ENCODE data around the gene KRT2.

KRT2 gene

DNA sequence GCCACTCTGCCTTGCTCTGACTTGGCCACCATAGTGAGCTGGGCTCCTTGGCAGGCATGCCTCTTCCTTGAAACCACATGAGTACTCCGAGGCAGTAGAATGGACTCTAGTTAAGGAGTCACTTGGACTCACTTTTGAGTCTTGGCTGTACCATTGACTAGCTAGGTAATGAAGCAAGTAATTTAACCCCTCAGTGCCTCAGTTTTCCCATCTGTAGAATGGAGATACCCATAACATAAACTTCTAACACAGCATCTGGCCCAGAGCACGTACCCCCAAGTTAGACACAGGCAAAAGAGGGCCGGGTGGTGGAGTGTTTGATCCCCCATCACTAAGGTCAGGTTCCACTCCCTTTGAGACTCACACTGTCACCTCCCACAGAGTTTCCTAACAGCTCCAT lies 43.0 kb upstream of the KRT2 start (continued):
- TF ChIP-seq, protein P1, sequence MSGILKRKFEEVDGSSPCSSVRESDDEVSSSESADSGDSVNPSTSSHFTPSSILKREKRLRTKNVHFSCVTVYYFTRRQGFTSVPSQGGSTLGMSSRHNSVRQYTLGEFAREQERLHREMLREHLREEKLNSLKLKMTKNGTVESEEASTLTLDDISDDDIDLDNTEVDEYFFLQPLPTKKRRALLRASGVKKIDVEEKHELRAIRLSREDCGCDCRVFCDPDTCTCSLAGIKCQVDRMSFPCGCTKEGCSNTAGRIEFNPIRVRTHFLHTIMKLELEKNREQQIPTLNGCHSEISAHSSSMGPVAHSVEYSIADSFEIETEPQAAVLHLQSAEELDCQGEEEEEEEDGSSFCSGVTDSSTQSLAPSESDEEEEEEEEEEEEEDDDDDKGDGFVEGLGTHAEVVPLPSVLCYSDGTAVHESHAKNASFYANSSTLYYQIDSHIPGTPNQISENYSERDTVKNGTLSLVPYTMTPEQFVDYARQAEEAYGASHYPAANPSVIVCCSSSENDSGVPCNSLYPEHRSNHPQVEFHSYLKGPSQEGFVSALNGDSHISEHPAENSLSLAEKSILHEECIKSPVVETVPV (CRISPR knock-in tag; IDR thresholded peaks at IDR 0.05), result no peak
- no peak for TF ChIP-seq GLIS3 (CRISPR knock-in tag; IDR thresholded peaks at IDR 0.05)
- TF ChIP-seq, protein P2, sequence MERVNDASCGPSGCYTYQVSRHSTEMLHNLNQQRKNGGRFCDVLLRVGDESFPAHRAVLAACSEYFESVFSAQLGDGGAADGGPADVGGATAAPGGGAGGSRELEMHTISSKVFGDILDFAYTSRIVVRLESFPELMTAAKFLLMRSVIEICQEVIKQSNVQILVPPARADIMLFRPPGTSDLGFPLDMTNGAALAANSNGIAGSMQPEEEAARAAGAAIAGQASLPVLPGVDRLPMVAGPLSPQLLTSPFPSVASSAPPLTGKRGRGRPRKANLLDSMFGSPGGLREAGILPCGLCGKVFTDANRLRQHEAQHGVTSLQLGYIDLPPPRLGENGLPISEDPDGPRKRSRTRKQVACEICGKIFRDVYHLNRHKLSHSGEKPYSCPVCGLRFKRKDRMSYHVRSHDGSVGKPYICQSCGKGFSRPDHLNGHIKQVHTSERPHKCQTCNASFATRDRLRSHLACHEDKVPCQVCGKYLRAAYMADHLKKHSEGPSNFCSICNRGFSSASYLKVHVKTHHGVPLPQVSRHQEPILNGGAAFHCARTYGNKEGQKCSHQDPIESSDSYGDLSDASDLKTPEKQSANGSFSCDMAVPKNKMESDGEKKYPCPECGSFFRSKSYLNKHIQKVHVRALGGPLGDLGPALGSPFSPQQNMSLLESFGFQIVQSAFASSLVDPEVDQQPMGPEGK (CRISPR knock-in tag; IDR thresholded peaks at IDR 0.05; ENCODE audit: borderline replicate concordance), result no peak
- TF ChIP-seq ISL1 (CRISPR knock-in tag; IDR thresholded peaks at IDR 0.05), result no peak
- TF ChIP-seq ARNTL (CRISPR knock-in tag; IDR thresholded peaks at IDR 0.05; ENCODE audit: borderline replicate concordance, low read depth), result no peak
- TF ChIP-seq RARB (CRISPR knock-in tag; IDR thresholded peaks at IDR 0.05), result no peak

GRCh38 chr12:52694151-52694550 lies 42.1 kb upstream of the KRT2 start:
- no peak for ATAC-seq

More at GRCh38 chr12:52694151-52694550, 42.1 kb upstream of the KRT2 start:
- TF ChIP-seq TOX (CRISPR knock-in tag; IDR thresholded peaks at IDR 0.05; ENCODE audit: borderline replicate concordance), result no peak
- no peak for TF ChIP-seq ARNTL (CRISPR knock-in tag; IDR thresholded peaks at IDR 0.05; ENCODE audit: borderline replicate concordance, low read depth)
- TF ChIP-seq RARB (CRISPR knock-in tag; IDR thresholded peaks at IDR 0.05), result no peak
- TF ChIP-seq ZNF70 (CRISPR knock-in tag; IDR thresholded peaks at IDR 0.05), result no peak
- TF ChIP-seq, protein P2 (CRISPR knock-in tag; IDR thresholded peaks at IDR 0.05; ENCODE audit: borderline replicate concordance), result no peak
- no peak for TF ChIP-seq GLIS3 (CRISPR knock-in tag; IDR thresholded peaks at IDR 0.05)
- no peak for TF ChIP-seq CSDC2 (CRISPR knock-in tag; IDR thresholded peaks at IDR 0.05)
- TF ChIP-seq BACH2 (CRISPR knock-in tag; IDR thresholded peaks at IDR 0.05; ENCODE audit: borderline replicate concordance), result no peak
- no peak for TF ChIP-seq SNAI2 (CRISPR knock-in tag; IDR thresholded peaks at IDR 0.05)
- TF ChIP-seq, protein P3, sequence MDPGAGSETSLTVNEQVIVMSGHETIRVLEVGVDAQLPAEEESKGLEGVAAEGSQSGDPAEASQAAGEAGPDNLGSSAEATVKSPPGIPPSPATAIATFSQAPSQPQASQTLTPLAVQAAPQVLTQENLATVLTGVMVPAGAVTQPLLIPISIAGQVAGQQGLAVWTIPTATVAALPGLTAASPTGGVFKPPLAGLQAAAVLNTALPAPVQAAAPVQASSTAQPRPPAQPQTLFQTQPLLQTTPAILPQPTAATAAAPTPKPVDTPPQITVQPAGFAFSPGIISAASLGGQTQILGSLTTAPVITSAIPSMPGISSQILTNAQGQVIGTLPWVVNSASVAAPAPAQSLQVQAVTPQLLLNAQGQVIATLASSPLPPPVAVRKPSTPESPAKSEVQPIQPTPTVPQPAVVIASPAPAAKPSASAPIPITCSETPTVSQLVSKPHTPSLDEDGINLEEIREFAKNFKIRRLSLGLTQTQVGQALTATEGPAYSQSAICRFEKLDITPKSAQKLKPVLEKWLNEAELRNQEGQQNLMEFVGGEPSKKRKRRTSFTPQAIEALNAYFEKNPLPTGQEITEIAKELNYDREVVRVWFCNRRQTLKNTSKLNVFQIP (CRISPR knock-in tag; IDR thresholded peaks at IDR 0.05; ENCODE audit: borderline replicate concordance, low read depth), result no peak
- TF ChIP-seq ZC3H10 (CRISPR knock-in tag; IDR thresholded peaks at IDR 0.05), result no peak
- no peak for TF ChIP-seq ZFP30 (CRISPR knock-in tag; IDR thresholded peaks at IDR 0.05)
- TF ChIP-seq, protein P4, sequence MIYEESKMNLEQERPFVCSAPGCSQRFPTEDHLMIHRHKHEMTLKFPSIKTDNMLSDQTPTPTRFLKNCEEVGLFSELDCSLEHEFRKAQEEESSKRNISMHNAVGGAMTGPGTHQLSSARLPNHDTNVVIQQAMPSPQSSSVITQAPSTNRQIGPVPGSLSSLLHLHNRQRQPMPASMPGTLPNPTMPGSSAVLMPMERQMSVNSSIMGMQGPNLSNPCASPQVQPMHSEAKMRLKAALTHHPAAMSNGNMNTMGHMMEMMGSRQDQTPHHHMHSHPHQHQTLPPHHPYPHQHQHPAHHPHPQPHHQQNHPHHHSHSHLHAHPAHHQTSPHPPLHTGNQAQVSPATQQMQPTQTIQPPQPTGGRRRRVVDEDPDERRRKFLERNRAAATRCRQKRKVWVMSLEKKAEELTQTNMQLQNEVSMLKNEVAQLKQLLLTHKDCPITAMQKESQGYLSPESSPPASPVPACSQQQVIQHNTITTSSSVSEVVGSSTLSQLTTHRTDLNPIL (CRISPR knock-in tag; IDR thresholded peaks at IDR 0.05; ENCODE audit: low read depth), result no peak
- no peak for TF ChIP-seq ZFP3 (CRISPR knock-in tag; IDR thresholded peaks at IDR 0.05)
- TF ChIP-seq PPARA (CRISPR knock-in tag; IDR thresholded peaks at IDR 0.05; ENCODE audit: borderline replicate concordance), result no peak
- no peak for TF ChIP-seq ESRRG (CRISPR knock-in tag; IDR thresholded peaks at IDR 0.05)
- no peak for TF ChIP-seq ZNF8 (CRISPR knock-in tag; IDR thresholded peaks at IDR 0.05)
- TF ChIP-seq ISL1 (CRISPR knock-in tag; IDR thresholded peaks at IDR 0.05), result no peak
- no peak for TF ChIP-seq ZNF565 (CRISPR knock-in tag; conservative IDR thresholded peaks at IDR 0.05; ENCODE audit: low read depth)
- no peak for TF ChIP-seq TSHZ2 (CRISPR knock-in tag; IDR thresholded peaks at IDR 0.05)
